GM18520 (cell line): ENCODE measurements around the gene ATG4D.

Source experiments
- ATAC-seq: cut with Tn5 transposase; IDR thresholded peaks from one replicate; pipeline ENCODE4 v1.9.1; 2021; ENCODE audit not compliant: unreplicated experiment

Gene ATG4D

DNA sequence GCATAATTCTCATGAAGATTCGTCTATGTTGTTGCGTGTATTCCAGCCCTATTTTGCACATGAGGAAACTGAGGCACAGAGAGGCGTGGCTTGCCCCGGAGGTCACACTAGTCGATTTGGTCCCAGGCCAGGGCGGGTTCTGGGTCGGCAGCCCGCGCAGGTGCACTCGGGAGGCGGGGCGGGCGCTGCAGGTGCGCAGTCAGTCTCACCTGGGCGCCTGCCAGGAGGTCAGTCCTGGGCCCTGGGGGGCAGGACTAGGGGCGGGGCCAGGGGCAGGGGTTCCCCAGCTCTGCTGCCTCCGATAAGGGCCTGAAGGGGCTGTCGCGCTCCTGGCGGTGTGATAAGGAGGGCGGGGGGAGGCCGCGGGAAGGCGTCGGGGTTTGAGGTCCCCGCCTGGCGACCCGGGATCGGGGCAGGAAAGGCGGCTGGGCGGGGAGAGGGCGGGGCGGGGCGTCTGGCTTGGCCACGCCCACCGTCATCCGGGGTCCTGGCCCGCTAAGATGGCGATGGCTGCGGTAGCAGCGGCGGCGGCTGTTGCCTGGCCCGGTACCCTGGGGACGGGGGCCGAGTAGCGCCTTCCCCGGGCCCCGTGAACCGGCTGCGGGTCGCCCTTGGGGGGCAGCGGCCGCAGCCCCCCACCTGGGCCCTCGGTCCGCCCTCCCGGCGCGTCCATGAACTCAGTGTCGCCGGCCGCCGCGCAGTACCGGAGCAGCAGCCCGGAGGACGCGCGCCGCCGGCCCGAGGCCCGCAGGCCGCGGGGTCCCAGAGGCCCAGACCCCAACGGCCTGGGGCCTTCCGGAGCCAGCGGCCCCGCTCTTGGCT lies at the start of gene ATG4D:
Gene ATG4D, plus strand, starts transcription at position 485 of the 822 bp plus-strand sequence. Its CDS starts 187 bp downstream, at position 672.
- ATAC-seq, result peak; percentile 45

- ATAC-seq, result no peak
Observed at GRCh38 chr19:10497371-10497770, 46.3 kb upstream of the ATG4D start.

GRCh38 chr19:10499550-10500246 lies 44.0 kb upstream of the ATG4D start:
- ATAC-seq, result no peak

DNA sequence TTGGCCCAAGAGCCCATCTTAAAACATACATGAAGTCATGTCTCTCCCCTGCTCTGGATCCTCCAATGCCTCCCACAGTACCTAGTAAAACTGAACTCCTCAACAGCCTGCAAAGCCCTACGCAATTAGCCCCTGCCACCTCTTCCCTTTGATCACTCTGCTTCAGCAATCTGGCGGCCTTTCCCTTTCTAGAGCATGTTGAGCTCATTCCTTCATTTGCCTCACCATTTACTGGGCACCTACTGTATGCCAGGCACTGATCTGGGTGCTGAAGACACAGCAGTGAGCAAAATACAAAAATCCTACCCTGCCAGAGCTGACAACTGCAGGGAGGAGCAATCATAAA lies 43.5 kb upstream of the ATG4D start:
- no peak for ATAC-seq

GRCh38 chr19:10501971-10502523 lies 41.7 kb upstream of the ATG4D start:
- peak; percentile 12 for ATAC-seq

DNA sequence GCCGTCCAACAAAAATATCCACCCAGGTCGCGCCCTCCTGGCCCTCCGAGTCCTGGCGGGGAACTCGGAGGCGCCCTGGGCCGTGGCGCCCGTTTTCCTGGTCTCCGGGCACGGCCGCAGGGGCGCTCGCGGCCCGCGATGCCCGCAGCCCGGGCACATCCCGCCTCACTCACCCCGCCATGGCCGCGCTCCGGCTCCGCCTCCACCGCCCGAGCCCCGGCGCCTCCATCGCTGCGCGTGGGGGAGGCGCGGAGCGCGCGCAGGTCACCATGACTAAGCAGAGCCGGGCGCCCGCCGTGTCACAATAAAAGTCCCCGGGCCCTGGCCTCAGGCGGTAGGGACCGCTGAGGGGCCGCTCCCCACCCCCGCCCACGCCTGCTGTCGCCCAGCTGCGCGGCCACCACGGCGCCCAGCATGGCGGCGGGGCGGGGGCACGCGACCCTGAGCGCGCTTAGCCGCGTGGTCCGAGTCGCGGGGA lies 41.1 kb upstream of the ATG4D start:
- ATAC-seq, result peak; percentile 85

GRCh38 chr19:10503002-10503789 lies 40.5 kb upstream of the ATG4D start, which contains the start of gene KEAP1:
KEAP1 (minus strand) TSS chr19:10503356; CDS start chr19:10500033, 3,323 bp downstream.
- no peak for ATAC-seq

GRCh38 chr19:10505583-10506229 lies 38.0 kb upstream of the ATG4D start:
- no peak for ATAC-seq

DNA sequence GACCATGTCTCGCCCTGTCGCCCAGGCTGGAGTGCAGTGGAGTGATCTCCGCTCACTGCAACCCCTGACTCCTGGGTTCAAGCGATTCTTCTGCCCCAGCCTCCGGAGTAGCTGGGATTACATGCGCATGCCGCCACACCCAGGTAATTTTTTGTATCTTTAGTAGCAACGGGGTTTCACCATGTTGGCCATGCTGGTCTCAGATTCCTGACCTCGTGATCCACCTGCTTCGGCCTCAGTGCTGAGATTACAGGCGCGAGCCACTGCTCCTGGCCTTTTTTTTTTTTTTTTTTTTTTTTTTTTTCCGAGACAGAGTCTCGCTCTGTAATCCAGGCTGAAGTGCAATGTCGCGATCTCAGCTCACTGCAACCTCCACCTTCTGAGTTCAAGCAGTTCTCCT lies 35.7 kb upstream of the ATG4D start:
- ATAC-seq, result no peak

DNA sequence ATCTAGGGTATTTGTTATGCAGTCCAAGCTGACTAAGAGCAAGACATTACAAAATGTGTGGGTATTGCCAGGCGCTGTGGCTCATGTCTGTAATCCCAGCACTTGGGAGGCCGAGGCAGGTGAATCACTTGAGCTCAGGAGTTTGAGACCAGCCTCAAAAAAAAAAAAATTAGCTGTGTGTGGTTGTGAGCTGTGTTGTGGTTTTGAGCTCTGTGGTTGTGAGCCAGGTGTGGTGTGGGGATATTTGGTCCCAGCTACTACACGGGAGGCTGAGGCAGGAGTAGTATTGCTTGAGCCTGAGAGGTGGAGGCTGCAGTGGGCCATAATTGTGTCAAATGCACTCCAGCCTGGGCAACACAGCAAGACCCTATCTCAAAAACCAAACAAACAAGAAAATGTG lies 35.0 kb upstream of the ATG4D start:
- ATAC-seq, result no peak

DNA sequence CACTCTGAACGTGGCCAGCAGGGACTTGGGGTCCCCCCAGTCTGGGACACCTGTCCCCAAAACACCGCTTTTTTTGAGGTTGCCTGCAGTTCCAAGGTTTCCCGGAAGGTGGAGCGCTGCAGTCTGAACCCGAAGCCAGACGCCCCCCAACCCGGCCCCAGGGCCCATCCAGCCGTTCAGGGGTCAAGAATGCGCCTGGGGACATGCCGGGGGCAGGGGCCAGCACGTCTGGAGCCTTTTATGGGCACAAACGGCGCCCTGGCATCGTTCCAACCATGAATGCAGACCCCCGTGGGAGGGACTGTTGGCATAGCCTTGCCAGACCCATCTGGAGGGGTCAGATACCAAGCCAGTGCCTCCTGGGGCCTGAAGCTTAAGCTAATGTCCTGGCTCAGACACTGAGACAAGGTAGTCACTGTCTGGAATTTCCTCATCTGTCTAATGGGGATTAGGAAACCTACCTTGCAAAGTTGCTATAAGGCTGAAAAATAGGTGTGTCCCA lies 33.4 kb upstream of the ATG4D start:
- ATAC-seq, result no peak

DNA sequence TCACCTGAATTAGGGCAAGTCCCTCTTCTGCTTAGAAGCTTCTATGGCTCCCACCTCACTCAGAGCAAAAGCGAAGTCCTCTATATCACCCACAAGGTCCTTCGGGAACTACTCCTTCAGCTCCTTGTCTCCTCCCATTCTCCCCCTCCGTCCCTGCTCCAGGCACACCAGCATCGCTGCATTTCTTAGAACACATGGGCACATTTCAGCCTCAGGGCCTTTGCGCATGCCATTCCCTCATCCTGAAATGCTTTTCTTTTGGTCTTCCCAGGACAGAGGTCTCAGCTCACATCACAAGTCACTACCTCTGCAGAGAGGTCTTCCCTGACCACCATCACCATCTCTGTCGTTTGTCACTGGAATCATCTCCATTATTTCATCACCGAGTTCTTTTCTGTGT lies 30.5 kb upstream of the ATG4D start:
- ATAC-seq, result no peak

DNA sequence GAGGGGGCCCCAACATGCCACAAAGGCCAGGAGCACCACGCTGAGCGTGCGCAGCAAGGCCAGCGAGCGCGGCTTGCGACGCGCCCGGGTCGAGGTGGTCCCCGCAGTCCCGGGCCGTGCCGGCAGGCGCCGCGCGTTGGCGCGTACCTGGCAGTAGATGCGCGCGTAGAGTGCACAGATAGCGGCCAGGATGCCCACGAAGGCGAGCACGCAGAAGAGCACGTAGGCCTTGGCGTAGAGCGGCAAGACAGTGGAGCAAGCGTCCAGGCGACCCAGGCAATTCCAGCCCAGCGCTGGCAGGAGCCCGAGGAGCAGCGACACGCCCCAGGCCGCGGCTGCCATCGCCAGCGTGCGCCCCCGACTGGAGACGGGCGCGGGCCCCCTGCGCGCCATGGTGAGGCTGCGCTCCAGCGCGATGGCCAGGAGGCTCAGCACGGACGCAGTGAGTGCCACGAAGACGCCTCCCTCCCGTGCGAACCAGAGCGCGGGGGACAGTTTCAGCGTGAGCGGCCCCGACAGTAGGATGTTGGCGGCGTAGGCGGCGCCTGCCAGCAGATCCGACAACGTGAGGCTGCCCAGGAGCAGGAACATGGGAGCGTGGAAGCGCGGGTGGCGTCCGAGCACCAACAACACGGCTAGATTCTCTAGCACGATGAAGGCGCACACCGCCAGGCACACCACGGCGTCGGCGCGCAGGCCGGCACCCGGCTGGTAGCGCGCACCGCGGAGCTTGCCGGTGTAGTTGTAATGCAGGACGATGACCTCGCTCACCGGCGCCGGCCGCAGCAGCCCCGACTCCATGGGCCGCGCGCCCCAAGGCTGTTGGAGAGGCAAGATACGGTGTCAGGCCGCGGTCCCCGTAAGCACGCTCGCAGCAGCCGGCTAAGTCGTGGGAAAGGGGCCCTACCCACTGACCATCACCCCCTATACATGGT lies 29.2 kb upstream of the ATG4D start:
- ATAC-seq, result no peak

DNA sequence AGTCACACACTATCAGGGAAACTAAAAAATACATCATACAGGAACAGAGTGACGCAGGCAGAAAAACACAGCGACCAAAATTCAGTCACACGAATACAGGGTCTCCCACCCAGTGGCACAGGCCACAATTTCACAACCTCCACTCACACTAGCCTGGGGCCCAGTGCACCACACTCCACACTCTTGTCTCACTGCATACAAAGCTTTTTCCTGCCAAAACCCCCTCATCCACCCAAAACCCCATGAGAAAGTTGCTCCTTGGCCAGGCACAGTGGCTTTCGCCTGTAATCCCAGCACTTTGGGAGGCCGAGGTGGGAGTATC lies 27.7 kb upstream of the ATG4D start:
- no peak for ATAC-seq

GRCh38 chr19:10516671-10517286 lies 26.9 kb upstream of the ATG4D start:
- no peak for ATAC-seq

- ATAC-seq, result no peak
Observed at GRCh38 chr19:10517361-10517759, 26.3 kb upstream of the ATG4D start, which contains the start of gene S1PR5. S1PR5 (minus strand) TSS chr19:10517447; CDS start chr19:10515011, 2,436 bp downstream.

GRCh38 chr19:10517760-10518443 lies 25.8 kb upstream of the ATG4D start:
- no peak for ATAC-seq
